Testis (tissue), 2 donors: Measurements from ENCODE around the gene CCT8L2.
"Not testable (repeated sequence)": the region's sequence is repeated elsewhere in the genome, so short reads cannot be mapped to it uniquely, and the experiment has no call there.

ENCODE experiments used
- POLR2A ChIP-seq: fragments of 450-650 bp; IDR thresholded peaks from one replicate; pipeline ENCODE4 v1.6.1; 2017; ENCODE audit warnings: antibody characterized with exemption, mild to moderate bottlenecking, moderate library complexity
- TF ChIP-seq, protein P1 (sequence below), 3 experiments: fragments of 450-650 bp in 2 of 3; fragments of 200-600 bp in 1 of 3; sonication (generic) in 1 of 3; IDR thresholded peaks; one replicate each; pipeline ENCODE4 v1.5.1; 2016 to 2019; ENCODE audit warnings: antibody characterized with exemption in 3 of 3, mild to moderate bottlenecking in 2 of 3, moderate library complexity in 1 of 3

DNA sequence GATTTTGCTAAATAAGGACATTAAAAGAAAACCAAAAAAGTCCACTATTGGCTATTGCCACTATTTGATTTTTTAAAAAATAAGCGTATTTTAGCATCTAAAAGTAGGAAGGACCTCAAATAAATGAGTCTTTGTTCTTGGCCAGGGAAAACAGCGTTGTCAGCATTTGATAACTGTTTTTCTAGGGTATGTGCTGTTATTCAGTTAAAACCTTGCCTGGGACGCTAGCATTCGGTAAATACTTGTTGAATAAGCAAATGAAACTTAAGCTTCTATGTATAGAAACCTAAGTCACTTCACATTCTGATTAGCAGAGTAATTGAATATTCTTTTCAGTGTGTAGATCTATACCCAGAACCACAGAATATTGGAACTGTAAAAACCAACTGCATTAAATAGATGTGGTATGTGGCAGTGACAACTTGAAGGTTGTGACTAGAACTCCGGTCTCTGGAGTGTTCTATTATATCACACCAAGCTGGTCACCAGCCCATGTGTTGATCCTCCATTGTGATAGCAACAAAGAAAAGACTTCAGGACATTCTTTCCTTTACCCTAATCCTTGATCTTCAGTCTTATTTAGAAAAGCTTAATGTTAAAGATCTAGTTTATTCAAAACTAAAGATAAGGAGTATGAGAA, 23.1 kb upstream of the CCT8L2 start:
- TF ChIP-seq, protein P1, sequence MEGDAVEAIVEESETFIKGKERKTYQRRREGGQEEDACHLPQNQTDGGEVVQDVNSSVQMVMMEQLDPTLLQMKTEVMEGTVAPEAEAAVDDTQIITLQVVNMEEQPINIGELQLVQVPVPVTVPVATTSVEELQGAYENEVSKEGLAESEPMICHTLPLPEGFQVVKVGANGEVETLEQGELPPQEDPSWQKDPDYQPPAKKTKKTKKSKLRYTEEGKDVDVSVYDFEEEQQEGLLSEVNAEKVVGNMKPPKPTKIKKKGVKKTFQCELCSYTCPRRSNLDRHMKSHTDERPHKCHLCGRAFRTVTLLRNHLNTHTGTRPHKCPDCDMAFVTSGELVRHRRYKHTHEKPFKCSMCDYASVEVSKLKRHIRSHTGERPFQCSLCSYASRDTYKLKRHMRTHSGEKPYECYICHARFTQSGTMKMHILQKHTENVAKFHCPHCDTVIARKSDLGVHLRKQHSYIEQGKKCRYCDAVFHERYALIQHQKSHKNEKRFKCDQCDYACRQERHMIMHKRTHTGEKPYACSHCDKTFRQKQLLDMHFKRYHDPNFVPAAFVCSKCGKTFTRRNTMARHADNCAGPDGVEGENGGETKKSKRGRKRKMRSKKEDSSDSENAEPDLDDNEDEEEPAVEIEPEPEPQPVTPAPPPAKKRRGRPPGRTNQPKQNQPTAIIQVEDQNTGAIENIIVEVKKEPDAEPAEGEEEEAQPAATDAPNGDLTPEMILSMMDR (IDR thresholded peaks at IDR 0.05), result not testable (repeated sequence)
- TF ChIP-seq POLR2A, result not testable (repeated sequence)
